Right lobe of liver (tissue), 6 donors: ENCODE measurements around the gene RIPOR2. TPM values are rescaled to one million over a fixed set of nuclear protein-coding genes. Genes with fewer than 3 reads are reported as not detected.

Experiments
- ATAC-seq, 4 donors: fragments of 200-7000 bp; cut with Tn5 transposase; one replicate each; pipeline ENCODE4 v1.9.1; 2020; ENCODE audit warnings: mild to moderate bottlenecking in 4 of 4, moderate library complexity in 4 of 4
- DNase-seq, 3 donors: peaks; one replicate each; pipeline ENCODE4 v3.0.0-alpha.2; 2020
- H3K27ac ChIP-seq, 3 donors: fragments of 200-600 bp; one replicate each; pipeline ENCODE4 v1.8.0; 2022
- H3K27me3 ChIP-seq, 2 donors: fragments of 200-600 bp; one replicate each; pipeline ENCODE4 v1.8.0; 2022
- H3K36me3 ChIP-seq, 4 donors: fragments of 200-600 bp; sonication (generic) in 1 of 4; one replicate each; pipeline versions ENCODE4 v1.5.1 to v1.8.0; 2017 to 2022; ENCODE audit warnings: control low read depth in 1 of 4
- H3K4me1 ChIP-seq, 4 donors: fragments of 200-600 bp; sonication (generic) in 1 of 4; one replicate each; pipeline versions ENCODE4 v1.5.1 to v1.8.0; 2017 to 2022; ENCODE audit warnings: control low read depth in 1 of 4
- H3K4me3 ChIP-seq, 3 donors: fragments of 200-600 bp; one replicate each; pipeline ENCODE4 v1.8.0; 2022
- H3K9me3 ChIP-seq, 4 donors: fragments of 200-600 bp; sonication (generic) in 1 of 4; one replicate each; pipeline versions ENCODE4 v1.5.1 to v1.8.0; 2017 to 2022; ENCODE audit warnings: control low read depth in 1 of 4
- CTCF ChIP-seq, 4 donors: fragments of 200-600 bp in 3 of 4; fragments of 450-650 bp in 1 of 4; IDR thresholded peaks; one replicate each; pipeline versions ENCODE4 v1.5.1 to v1.8.0; 2016 to 2022; ENCODE audit warnings: antibody characterized with exemption in 4 of 4, mild to moderate bottlenecking in 2 of 4
- POLR2A ChIP-seq: fragments of 450-650 bp; IDR thresholded peaks from one replicate; pipeline ENCODE4 v1.6.1; 2017; ENCODE audit warnings: antibody characterized with exemption, mild to moderate bottlenecking
- WGBS: methylation state at CpG from one replicate; pipeline ENCODE4 v1.1.6; 2018; ENCODE audit warnings: low coverage, low lambda C conversion rate; ENCODE audit not compliant: insufficient coverage; ENCODE audit errors: missing lambda C conversion rate; 5-methylcytosine and 5-hydroxymethylcytosine counted together
- intact Hi-C, 2 donors: fragments of 100-400 bp; cut with DNase I; formaldehyde crosslinking; loops; one replicate each; pipeline versions ENCODE4 v1.11.2 to v1.14.1; 2022
- total RNA-seq, 6 experiments: library from RNA; depleted of rRNA in 2 of 6; stranded (reverse); fragments of >200 nt in 2 of 6; fragmentation: NEBNext Ultra II Directional in 3 of 6; extraction: Animal tissue kit (Norgen Biotek cat#: 25700) in 3 of 6; gene quantifications; one replicate each; pipeline versions ENCODE4 v1.1.0 to v1.2.4, GENCODE V29; 2016 to 2023
- donor health status: DM: no; HTN: yes; CAD: no.
- donor health status: DM: no; HTN: no; CAD: no.
- donor health status: DM: no; HTN: no; CAD: no.
- donor health status: DM: no; HTN: yes; CAD: no.
- donor health status: DM: no; HTN: yes; CAD: no.

Gene RIPOR2
- total RNA-seq, 6 experiments from 2014 or later, result 1.8 to 4.6 (median 3.5) TPM

GRCh38 chr6:24961852-24962251, 26.1 kb upstream of the RIPOR2 start:
- intact Hi-C loops, result no loop called here
- DNase-seq, result no peak
- H3K27me3 ChIP-seq, result no peaks in the 10 kb centered on the region
- no peak for TF ChIP-seq CTCF (IDR thresholded peaks at IDR 0.05)
- TF ChIP-seq POLR2A, result no peak
- H3K36me3 ChIP-seq, result no peaks in the 10 kb centered on the region
- 65% methylated on average over 5 of the region's 5 CpGs for WGBS
- H3K9me3 ChIP-seq, result no peaks in the 10 kb centered on the region
- H3K4me1 ChIP-seq, result no peaks in the 10 kb centered on the region
- H3K4me3 ChIP-seq, result no peak overlapping the region
- no peak overlapping the region for H3K27ac ChIP-seq
- no peak for ATAC-seq

GRCh38 chr6:24960991-24961475, 25.3 kb upstream of the RIPOR2 start:
- ATAC-seq, result no peak
- DNase-seq, result no peak

GRCh38 chr6:24959319-24959718, 23.6 kb upstream of the RIPOR2 start:
- ATAC-seq, result no peak
- WGBS, result 30% methylated on average over 1 of the region's 1 CpG

More at GRCh38 chr6:24960991-24961475, 25.3 kb upstream of the RIPOR2 start:
- no peaks in the 10 kb centered on the region for H3K9me3 ChIP-seq
- no peak overlapping the region for H3K4me3 ChIP-seq
- 51% methylated on average over 3 of the region's 3 CpGs for WGBS
- H3K4me1 ChIP-seq, result no peaks in the 10 kb centered on the region
- no peaks in the 10 kb centered on the region for H3K36me3 ChIP-seq
- no peaks in the 10 kb centered on the region for H3K27me3 ChIP-seq
- H3K27ac ChIP-seq, result no peak overlapping the region
- intact Hi-C loops, result no loop called here
- TF ChIP-seq POLR2A, result no peak
- TF ChIP-seq CTCF (IDR thresholded peaks at IDR 0.05), result no peak

GRCh38 chr6:24957199-24957598, 21.4 kb upstream of the RIPOR2 start:
- H3K36me3 ChIP-seq, result no peaks in the 10 kb centered on the region
- H3K4me1 ChIP-seq, result no peaks in the 10 kb centered on the region
- no peak overlapping the region for H3K27ac ChIP-seq
- no peak for ATAC-seq
- no peak overlapping the region for H3K4me3 ChIP-seq
- no peaks in the 10 kb centered on the region for H3K9me3 ChIP-seq
- TF ChIP-seq POLR2A (no peak), CTCF (IDR thresholded peaks at IDR 0.05) (no peak)
- no peak for DNase-seq
- intact Hi-C loops, result no loop called here
- no peaks in the 10 kb centered on the region for H3K27me3 ChIP-seq
- 87% methylated on average over 3 of the region's 3 CpGs for WGBS

More at GRCh38 chr6:24959319-24959718, 23.6 kb upstream of the RIPOR2 start:
- Histone ChIP-seq H3K36me3 (no peaks in the 10 kb centered on the region), H3K4me3 (no peak overlapping the region), H3K27me3 (no peaks in the 10 kb centered on the region), H3K27ac (no peak overlapping the region), H3K4me1 (no peaks in the 10 kb centered on the region), H3K9me3 (no peaks in the 10 kb centered on the region)
- TF ChIP-seq CTCF (IDR thresholded peaks at IDR 0.05) (no peak), POLR2A (no peak)
- intact Hi-C loops, result no loop called here
- DNase-seq, result no peak

GRCh38 chr6:24953726-24954125, 18.0 kb upstream of the RIPOR2 start:
- DNase-seq (no peak), ATAC-seq (no peak)
- no peak for TF ChIP-seq CTCF (IDR thresholded peaks at IDR 0.05)
- no peak for TF ChIP-seq POLR2A
- H3K27ac ChIP-seq, result no peak overlapping the region
- H3K4me1 ChIP-seq, result no peaks in the 10 kb centered on the region
- 73% methylated on average over 3 of the region's 3 CpGs for WGBS
- no peaks in the 10 kb centered on the region for H3K9me3 ChIP-seq
- H3K27me3 ChIP-seq, result no peaks in the 10 kb centered on the region
- H3K36me3 ChIP-seq, result no peaks in the 10 kb centered on the region
- intact Hi-C loops, result no loop called here
- no peak overlapping the region for H3K4me3 ChIP-seq
